Measurements from ENCODE around the gene NRXN3. TPM values are rescaled to one million over a fixed set of nuclear protein-coding genes. Genes with fewer than 3 reads are reported as not detected.
"Not testable (repeated sequence)": the region's sequence is repeated elsewhere in the genome, so short reads cannot be mapped to it uniquely, and the experiment has no call there.

Gene NRXN3
- total RNA-seq, 1 experiment from 2014 or later: not detected

DNA sequence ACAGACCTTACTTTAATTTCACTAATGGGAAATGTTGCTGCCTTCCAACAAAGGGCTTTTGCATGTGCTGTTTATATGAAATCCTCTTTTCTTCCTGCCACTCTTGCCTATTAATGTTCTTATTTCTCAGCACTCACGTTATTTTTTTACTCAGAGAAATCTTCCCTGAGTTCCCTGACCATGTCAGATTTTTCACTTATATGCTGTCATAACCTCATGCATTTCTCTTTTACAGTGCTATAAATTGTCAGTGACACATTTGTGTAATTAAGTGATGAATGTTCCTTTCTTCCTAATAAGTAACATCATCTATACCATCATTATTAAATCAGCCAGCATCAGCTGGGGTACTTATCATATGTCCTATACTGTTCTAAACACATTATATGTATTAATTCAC, 1597.1 kb downstream of the NRXN3 start:
- ATAC-seq (no peak), DNase-seq (ENCODE audit: low read depth, low spot score) (no peak)
- Histone ChIP-seq H3K4me2 (ENCODE audit: low read length) (no peak overlapping the region), H3K9me3 (ENCODE audit: control insufficient read depth in 1 of 2, insufficient read depth in 1 of 2, low read depth in 1 of 2, low read length in 2 of 2) (peaks cover 0 to 19% of the 10 kb centered on the region in 2 experiments; a peak in 1 of 4 replicates), H3K27me3 (ENCODE audit: insufficient read depth, low read length) (no peaks in the 10 kb centered on the region), H2AFZ (ENCODE audit: low read depth, low read length, poor library complexity, severe bottlenecking) (no peak overlapping the region), H3K36me3 (ENCODE audit: control insufficient read depth in 1 of 2, insufficient read depth in 2 of 2, low read length in 2 of 2) (no peaks in the 10 kb centered on the region), H3K9me2 (ENCODE audit: insufficient read depth) (no peaks in the 10 kb centered on the region), H3K4me1 (ENCODE audit: control insufficient read depth in 1 of 2, insufficient read depth in 2 of 2, low read length in 2 of 2) (no peaks in the 10 kb centered on the region), H3K9ac (ENCODE audit: low read length) (no peak overlapping the region), H3K4me3 (replicated peaks in 1 of 2; ENCODE audit: low read depth in 1 of 2, low read length in 2 of 2) (no peak overlapping the region), H3K27ac (ENCODE audit: low read depth, low read length) (no peak overlapping the region), H4K20me1 (ENCODE audit: insufficient read depth) (no peaks in the 10 kb centered on the region), H3K79me2 (ENCODE audit: insufficient read depth, low read length) (no peaks in the 10 kb centered on the region)
- CTCF ChIA-PET: no interaction called here
- TF ChIP-seq, protein P1, sequence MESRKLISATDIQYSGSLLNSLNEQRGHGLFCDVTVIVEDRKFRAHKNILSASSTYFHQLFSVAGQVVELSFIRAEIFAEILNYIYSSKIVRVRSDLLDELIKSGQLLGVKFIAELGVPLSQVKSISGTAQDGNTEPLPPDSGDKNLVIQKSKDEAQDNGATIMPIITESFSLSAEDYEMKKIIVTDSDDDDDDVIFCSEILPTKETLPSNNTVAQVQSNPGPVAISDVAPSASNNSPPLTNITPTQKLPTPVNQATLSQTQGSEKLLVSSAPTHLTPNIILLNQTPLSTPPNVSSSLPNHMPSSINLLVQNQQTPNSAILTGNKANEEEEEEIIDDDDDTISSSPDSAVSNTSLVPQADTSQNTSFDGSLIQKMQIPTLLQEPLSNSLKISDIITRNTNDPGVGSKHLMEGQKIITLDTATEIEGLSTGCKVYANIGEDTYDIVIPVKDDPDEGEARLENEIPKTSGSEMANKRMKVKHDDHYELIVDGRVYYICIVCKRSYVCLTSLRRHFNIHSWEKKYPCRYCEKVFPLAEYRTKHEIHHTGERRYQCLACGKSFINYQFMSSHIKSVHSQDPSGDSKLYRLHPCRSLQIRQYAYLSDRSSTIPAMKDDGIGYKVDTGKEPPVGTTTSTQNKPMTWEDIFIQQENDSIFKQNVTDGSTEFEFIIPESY (IDR thresholded peaks at IDR 0.05; ENCODE audit: extremely low read depth, insufficient replicate concordance, low read length): no peak
- TF ChIP-seq JUND (IDR thresholded peaks at IDR 0.05) (no peak), CBX3 (IDR thresholded peaks at IDR 0.05; ENCODE audit: low read depth) (no peak), EZH2phosphoT487 (IDR thresholded peaks at IDR 0.05; ENCODE audit: borderline replicate concordance) (no peak)
- RAD21 ChIA-PET (ENCODE audit: low non-redundant PET in 1 of 2, low total read pairs in 2 of 2, uncharacterized antibody in 2 of 2, unreplicated experiment in 2 of 2): no interaction called here
- no TSS peak for BruUV-seq (replicated peaks)
- intact Hi-C loops (cut with micrococcal nuclease): no loop called here
- POLR2A ChIA-PET: no interaction called here

GRCh38 chr14:79767721-79768120, 1597.5 kb downstream of the NRXN3 start:
- H4K20me1 ChIP-seq (ENCODE audit: insufficient read depth); H3K9me2 ChIP-seq (ENCODE audit: insufficient read depth); H2AFZ ChIP-seq (ENCODE audit: low read depth, low read length, poor library complexity, severe bottlenecking); DNase-seq (ENCODE audit: low read depth, low spot score); intact Hi-C loops (cut with micrococcal nuclease); ATAC-seq; POLR2A ChIA-PET; H3K4me1 ChIP-seq (ENCODE audit: control insufficient read depth in 1 of 2, insufficient read depth in 2 of 2, low read length in 2 of 2); H3K4me2 ChIP-seq (ENCODE audit: low read length); BruUV-seq (replicated peaks); H3K79me2 ChIP-seq (ENCODE audit: insufficient read depth, low read length); H3K27ac ChIP-seq (ENCODE audit: low read depth, low read length); H3K36me3 ChIP-seq (ENCODE audit: control insufficient read depth in 1 of 2, insufficient read depth in 2 of 2, low read length in 2 of 2); H3K9ac ChIP-seq (ENCODE audit: low read length); RAD21 ChIA-PET (ENCODE audit: low non-redundant PET in 1 of 2, low total read pairs in 2 of 2, uncharacterized antibody in 2 of 2, unreplicated experiment in 2 of 2); H3K27me3 ChIP-seq (ENCODE audit: insufficient read depth, low read length); CTCF ChIA-PET; H3K4me3 ChIP-seq (replicated peaks in 1 of 2; ENCODE audit: low read depth in 1 of 2, low read length in 2 of 2): not testable (repeated sequence)
- peaks cover 0 to 19% of the 10 kb centered on the region in 2 experiments; a peak in 1 of 4 replicates for H3K9me3 ChIP-seq (ENCODE audit: control insufficient read depth in 1 of 2, insufficient read depth in 1 of 2, low read depth in 1 of 2, low read length in 2 of 2)

All from HCT116 (cell line).